Caco-2 (cell line): Measurements from ENCODE around the gene ASAP2. TPM values are rescaled to one million over a fixed set of nuclear protein-coding genes. Genes with fewer than 3 reads are reported as not detected.

Source experiments
- BruUV-seq: library from RNA; stranded (reverse); fragments of 400-500 nt; replicated peaks from 2 replicates; lab custom pipeline; 2021; lab: Mats Ljungman, UMichigan
- CTCF ChIA-PET: fragments of 300-600 bp; sonication (Branson Sonifier 250); formaldehyde crosslinking; loops from one replicate; lab custom pipeline; 2022; ENCODE audit warnings: antibody characterized with exemption; lab: Charles Lee
- POLR2A ChIA-PET: fragments of 300-600 bp; sonication (Branson Sonifier 250); formaldehyde crosslinking; loops from one replicate; lab custom pipeline; 2022; ENCODE audit warnings: antibody characterized with exemption; lab: Charles Lee
- DNase-seq, 2 experiments: peaks; one replicate each; pipeline versions ENCODE4 v3.0.0 to v3.0.0-alpha.2; 2020 to 2022
- H3K27me3 ChIP-seq: replicated peaks from 2 replicates; pipeline ENCODE4 v1.6.0; 2011; ENCODE audit warnings: low read length; ENCODE audit not compliant: control insufficient read depth, insufficient read depth
- H3K36me3 ChIP-seq: 2 replicates; pipeline ENCODE4 v1.5.1; 2011; ENCODE audit warnings: low read length; ENCODE audit not compliant: control insufficient read depth, insufficient read depth
- H3K4me1 ChIP-seq: fragments of 250-450 bp; sonication (Bioruptor Pico); 2 replicates; pipeline ENCODE4 v1.5.1; 2020; ENCODE audit warnings: mild to moderate bottlenecking
- H3K4me3 ChIP-seq: 2 replicates; pipeline ENCODE4 v1.5.1; 2011; ENCODE audit warnings: low read depth, mild to moderate bottlenecking, control low read depth, low read length
- H3K9me3 ChIP-seq: fragments of 250-450 bp; sonication (Bioruptor Pico); 2 replicates; pipeline ENCODE4 v1.5.1; 2020; ENCODE audit warnings: mild to moderate bottlenecking, moderate library complexity
- H3K27ac Mint-ChIP-seq: one replicate; pipeline ENCODE4 v1.8.0; 2022; ENCODE audit warnings: mixed read lengths; ENCODE audit not compliant: unreplicated experiment
- H3K27me3 Mint-ChIP-seq: one replicate; pipeline ENCODE4 v1.8.0; 2022; ENCODE audit warnings: mixed read lengths; ENCODE audit not compliant: insufficient read depth, unreplicated experiment
- H3K36me3 Mint-ChIP-seq: one replicate; pipeline ENCODE4 v1.8.0; 2022; ENCODE audit warnings: mild to moderate bottlenecking, mixed read lengths; ENCODE audit not compliant: insufficient read depth, unreplicated experiment
- H3K4me1 Mint-ChIP-seq: one replicate; pipeline ENCODE4 v1.8.0; 2022; ENCODE audit warnings: low read depth, mixed read lengths; ENCODE audit not compliant: unreplicated experiment
- H3K4me3 Mint-ChIP-seq: one replicate; pipeline ENCODE4 v1.8.0; 2022; ENCODE audit warnings: mild to moderate bottlenecking, moderate library complexity, mixed read lengths; ENCODE audit not compliant: unreplicated experiment
- H3K9me3 Mint-ChIP-seq: one replicate; pipeline ENCODE4 v1.8.0; 2022; ENCODE audit warnings: mixed read lengths; ENCODE audit not compliant: unreplicated experiment
- CTCF ChIP-seq, 2 experiments: fragments of 200-600 bp in 1 of 2; IDR thresholded peaks; 1 replicate in 1 of 2; 2 replicates in 1 of 2; pipeline versions ENCODE4 v1.5.1 to v1.8.0; 2011 to 2022; ENCODE audit warnings: antibody characterized with exemption in 1 of 2, control low read depth in 1 of 2, inconsistent platforms in 1 of 2, low read depth in 1 of 2, low read length in 1 of 2, mild to moderate bottlenecking in 1 of 2, moderate library complexity in 1 of 2; ENCODE audit not compliant: insufficient read depth in 1 of 2, severe bottlenecking in 1 of 2, unreplicated experiment in 1 of 2
- intact Hi-C: fragments of 100-400 bp; cut with micrococcal nuclease; formaldehyde crosslinking; loops from one replicate; pipeline ENCODE4 v1.10.0; 2022; ENCODE audit not compliant: unreplicated experiment
- total RNA-seq: library from RNA; stranded (reverse); gene quantifications from 2 replicates; pipeline ENCODE4 v1.2.3, GENCODE V29; 2022

Gene ASAP2
- total RNA-seq, 1 experiment from 2014 or later: 25.6 TPM

DNA sequence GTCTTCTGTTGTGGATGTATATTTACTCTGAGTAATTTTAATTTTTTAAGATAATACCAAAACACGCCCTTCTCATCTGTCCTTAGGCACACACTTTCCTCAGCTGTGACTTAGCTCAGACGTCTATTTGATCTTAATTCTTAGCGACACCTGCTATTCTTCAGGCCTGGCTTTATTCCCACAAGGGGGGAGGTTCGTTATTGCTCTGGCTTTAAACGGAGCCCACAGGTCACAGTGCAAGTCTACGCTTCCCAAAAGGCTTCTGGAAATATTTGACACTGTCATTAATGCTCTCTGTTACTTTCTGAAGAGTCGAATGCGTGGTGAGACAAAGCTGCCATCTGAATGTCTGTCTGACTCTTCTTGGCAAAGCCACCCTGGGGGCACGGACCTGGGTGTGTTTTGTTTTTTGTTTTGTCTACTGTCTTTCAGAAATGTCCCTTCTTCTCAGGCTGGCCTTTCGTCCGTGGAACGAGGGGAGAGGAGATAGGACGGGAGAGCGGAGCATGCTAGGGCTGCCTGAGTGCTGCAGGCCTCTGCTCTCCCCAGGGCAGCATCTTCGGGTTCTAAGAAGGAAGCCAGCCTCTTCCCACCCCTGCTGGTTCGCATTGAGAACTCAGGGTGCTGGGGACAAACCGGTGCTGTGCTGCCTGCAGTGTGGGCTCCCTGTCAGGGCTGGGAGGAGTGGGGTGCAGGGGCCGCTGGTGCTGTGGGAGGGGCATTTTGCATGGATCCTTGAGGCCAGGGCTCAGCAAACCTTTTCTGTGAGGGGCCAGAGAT, 61.9 kb downstream of the ASAP2 start:
- Histone ChIP-seq H3K27me3 (no peaks in the 10 kb centered on the region), H3K36me3 (no peaks in the 10 kb centered on the region), H3K9me3 (peaks cover 11% of the 10 kb centered on the region; the same call in 1 of the 2 replicates), H3K4me3 (no peak overlapping the region), H3K4me1 (0 out of 2 replicates have a peak, but pooled peaks cover 3% of the 10 kb centered on the region)
- Mint-ChIP-seq H3K27me3 (no peaks in the 10 kb centered on the region), H3K4me3 (no peak overlapping the region), H3K9me3 (peaks cover 20% of the 10 kb centered on the region), H3K36me3 (no peaks in the 10 kb centered on the region), H3K4me1 (peaks cover 23% of the 10 kb centered on the region), H3K27ac (peak overlapping the region; percentile 2)
- CTCF ChIA-PET: no interaction called here
- no peak for DNase-seq
- no TSS peak for BruUV-seq
- POLR2A ChIA-PET: no interaction called here
- intact Hi-C loops: no loop called here
- TF ChIP-seq CTCF (IDR thresholded peaks at IDR 0.05; ENCODE audit: insufficient read depth in 1 of 2, low read depth in 1 of 2, low read length in 1 of 2, severe bottlenecking in 1 of 2, unreplicated experiment in 1 of 2): no peak

GRCh38 chr2:9269295-9269694, 62.7 kb downstream of the ASAP2 start:
- no peak for DNase-seq
- intact Hi-C loops: no loop called here
- POLR2A ChIA-PET: no interaction called here
- TF ChIP-seq CTCF (IDR thresholded peaks at IDR 0.05; ENCODE audit: insufficient read depth in 1 of 2, low read depth in 1 of 2, low read length in 1 of 2, severe bottlenecking in 1 of 2, unreplicated experiment in 1 of 2): no peak
- no peak overlapping the region for H3K27ac Mint-ChIP-seq
- H3K27me3 Mint-ChIP-seq: no peaks in the 10 kb centered on the region
- peaks cover 11% of the 10 kb centered on the region; the same call in 1 of the 2 replicates for H3K9me3 ChIP-seq
- H3K4me3 Mint-ChIP-seq: no peak overlapping the region
- H3K9me3 Mint-ChIP-seq: peaks cover 20% of the 10 kb centered on the region
- BruUV-seq: no TSS peak
- no peaks in the 10 kb centered on the region for H3K36me3 ChIP-seq
- CTCF ChIA-PET: interaction anchor here (0.6 kb wide), 1 partner anchor 74 kb away, joined by 4 read pairs; no protein-coding TSS in a partner anchor
- H3K4me1 ChIP-seq: 0 out of 2 replicates have a peak, but pooled peaks cover 3% of the 10 kb centered on the region
- H3K4me3 ChIP-seq: no peak overlapping the region
- no peaks in the 10 kb centered on the region for H3K36me3 Mint-ChIP-seq
- no peaks in the 10 kb centered on the region for H3K27me3 ChIP-seq
- H3K4me1 Mint-ChIP-seq: peaks cover 23% of the 10 kb centered on the region

DNA sequence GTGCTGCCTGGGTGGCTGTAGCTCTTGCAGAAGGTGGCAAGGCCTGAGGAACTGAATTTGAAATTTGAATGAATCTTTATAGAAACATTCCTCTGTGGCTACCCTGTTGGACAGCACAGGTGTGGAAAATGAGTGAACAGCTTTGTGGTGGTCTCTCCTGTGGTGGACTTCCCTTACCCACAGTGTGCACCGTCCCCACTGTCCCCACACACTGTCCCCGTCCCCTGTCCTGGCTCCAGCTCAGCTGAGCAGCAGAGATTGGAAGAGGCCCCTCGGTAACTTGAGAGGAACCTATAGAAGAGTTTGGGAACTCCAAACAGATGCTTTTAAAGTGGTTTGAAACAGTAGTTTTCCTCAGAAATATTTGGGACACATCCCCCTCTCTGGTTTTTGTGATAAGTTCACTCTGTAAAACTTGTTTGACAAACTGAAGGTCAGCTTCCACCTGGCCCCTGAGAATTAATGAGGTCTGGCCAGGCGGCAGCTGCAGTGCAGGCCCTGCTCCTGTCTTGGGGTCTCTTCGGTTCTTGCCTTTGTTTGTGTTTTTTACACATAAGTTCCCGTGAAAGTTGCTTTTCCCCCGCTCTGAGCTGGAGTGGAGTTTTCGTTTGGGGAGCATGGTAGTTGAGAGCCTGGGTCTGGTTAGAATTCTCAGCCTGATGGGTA, 63.2 kb downstream of the ASAP2 start:
- Histone ChIP-seq H3K9me3 (peaks cover 11% of the 10 kb centered on the region; the same call in 1 of the 2 replicates), H3K27me3 (no peaks in the 10 kb centered on the region), H3K4me3 (no peak overlapping the region), H3K4me1 (0 out of 2 replicates have a peak, but pooled peaks cover 3% of the 10 kb centered on the region), H3K36me3 (no peaks in the 10 kb centered on the region)
- CTCF ChIA-PET: interaction anchor here (0.6 kb wide), 1 partner anchor 74 kb away, joined by 4 read pairs; no protein-coding TSS in a partner anchor
- TF ChIP-seq CTCF (IDR thresholded peaks at IDR 0.05; ENCODE audit: insufficient read depth in 1 of 2, low read depth in 1 of 2, low read length in 1 of 2, severe bottlenecking in 1 of 2, unreplicated experiment in 1 of 2): no peak
- no peaks in the 10 kb centered on the region for H3K36me3 Mint-ChIP-seq
- H3K27me3 Mint-ChIP-seq: no peaks in the 10 kb centered on the region
- intact Hi-C loops: no loop called here
- H3K4me3 Mint-ChIP-seq: no peak overlapping the region
- no TSS peak for BruUV-seq
- H3K27ac Mint-ChIP-seq: no peak overlapping the region
- POLR2A ChIA-PET: no interaction called here
- H3K9me3 Mint-ChIP-seq: peaks cover 20% of the 10 kb centered on the region
- no peak for DNase-seq
- H3K4me1 Mint-ChIP-seq: peaks cover 23% of the 10 kb centered on the region
